Mucosa of stomach (tissue), 1 donor: Measurements from ENCODE around the gene KLHL6.
"Not testable (repeated sequence)": the region's sequence is repeated elsewhere in the genome, so short reads cannot be mapped to it uniquely, and the experiment has no call there.

Experiments used
- H3K27me3 ChIP-seq: one replicate; pipeline ENCODE4 v1.7.0; 2013; ENCODE audit warnings: mild to moderate bottlenecking, low read length; ENCODE audit not compliant: control insufficient read depth, insufficient read depth
- H3K36me3 ChIP-seq: one replicate; pipeline ENCODE4 v1.7.0; 2013; ENCODE audit warnings: low read length; ENCODE audit not compliant: control insufficient read depth, insufficient read depth
- H3K4me1 ChIP-seq: one replicate; pipeline ENCODE4 v1.7.0; 2013; ENCODE audit warnings: mild to moderate bottlenecking, low read length; ENCODE audit not compliant: control insufficient read depth, insufficient read depth
- H3K4me3 ChIP-seq: one replicate; pipeline ENCODE4 v1.7.0; 2013; ENCODE audit warnings: low read length
- H3K9ac ChIP-seq: one replicate; pipeline ENCODE4 v1.7.0; 2013; ENCODE audit warnings: mild to moderate bottlenecking, low read length, moderate library complexity
- H3K9me3 ChIP-seq: one replicate; pipeline ENCODE4 v1.7.0; 2013; ENCODE audit warnings: mild to moderate bottlenecking, low read length, moderate library complexity; ENCODE audit not compliant: control insufficient read depth
- donor health status: Pancreatic carcinoma.

Gene KLHL6

GRCh38 chr3:183526838-183527427, 28.6 kb downstream of the KLHL6 start:
- Histone ChIP-seq H3K27me3 (no peaks in the 10 kb centered on the region), H3K36me3 (no peaks in the 10 kb centered on the region), H3K4me3 (no peak overlapping the region), H3K4me1 (no peaks in the 10 kb centered on the region), H3K9me3 (no peaks in the 10 kb centered on the region), H3K9ac (no peak overlapping the region)

- no peak overlapping the region for H3K9ac ChIP-seq
- no peak overlapping the region for H3K4me3 ChIP-seq
- no peaks in the 10 kb centered on the region for H3K27me3 ChIP-seq
- no peaks in the 10 kb centered on the region for H3K4me1 ChIP-seq
- H3K9me3 ChIP-seq, result no peaks in the 10 kb centered on the region
- no peaks in the 10 kb centered on the region for H3K36me3 ChIP-seq
Observed at GRCh38 chr3:183524476-183524875, 31.0 kb downstream of the KLHL6 start.

GRCh38 chr3:183520741-183521556, 34.6 kb downstream of the KLHL6 start:
- H3K27me3 ChIP-seq, H3K4me1 ChIP-seq, H3K4me3 ChIP-seq, H3K9me3 ChIP-seq, H3K9ac ChIP-seq, H3K36me3 ChIP-seq: not testable (repeated sequence)

- not testable (repeated sequence) for H3K9ac ChIP-seq, H3K36me3 ChIP-seq, H3K4me3 ChIP-seq, H3K4me1 ChIP-seq, H3K9me3 ChIP-seq, H3K27me3 ChIP-seq
Observed at GRCh38 chr3:183520295-183520694, 35.2 kb downstream of the KLHL6 start.

GRCh38 chr3:183519891-183520290, 35.6 kb downstream of the KLHL6 start:
- H3K9ac ChIP-seq, result no peak overlapping the region
- H3K27me3 ChIP-seq, result no peaks in the 10 kb centered on the region
- H3K4me1 ChIP-seq, result no peaks in the 10 kb centered on the region
- H3K4me3 ChIP-seq, result no peak overlapping the region
- H3K9me3 ChIP-seq, result no peaks in the 10 kb centered on the region
- H3K36me3 ChIP-seq, result no peaks in the 10 kb centered on the region

- Histone ChIP-seq H3K9ac (no peak overlapping the region), H3K4me1 (no peaks in the 10 kb centered on the region), H3K27me3 (no peaks in the 10 kb centered on the region), H3K36me3 (no peaks in the 10 kb centered on the region), H3K4me3 (no peak overlapping the region), H3K9me3 (no peaks in the 10 kb centered on the region)
Observed at GRCh38 chr3:183518491-183519251, 36.8 kb downstream of the KLHL6 start.

GRCh38 chr3:183517607-183518006, 37.9 kb downstream of the KLHL6 start:
- H3K27me3 ChIP-seq, result no peaks in the 10 kb centered on the region
- H3K36me3 ChIP-seq, result no peaks in the 10 kb centered on the region
- H3K4me3 ChIP-seq, result no peak overlapping the region
- no peak overlapping the region for H3K9ac ChIP-seq
- no peaks in the 10 kb centered on the region for H3K4me1 ChIP-seq
- H3K9me3 ChIP-seq, result no peaks in the 10 kb centered on the region

- Histone ChIP-seq H3K4me1 (no peaks in the 10 kb centered on the region), H3K4me3 (no peak overlapping the region), H3K27me3 (no peaks in the 10 kb centered on the region), H3K9ac (no peak overlapping the region), H3K36me3 (no peaks in the 10 kb centered on the region), H3K9me3 (no peaks in the 10 kb centered on the region)
Observed at GRCh38 chr3:183515968-183516851, 39.3 kb downstream of the KLHL6 start.

- Histone ChIP-seq H3K36me3 (no peaks in the 10 kb centered on the region), H3K27me3 (no peaks in the 10 kb centered on the region), H3K9ac (no peak overlapping the region), H3K9me3 (no peaks in the 10 kb centered on the region), H3K4me1 (no peaks in the 10 kb centered on the region), H3K4me3 (no peak overlapping the region)
Observed at GRCh38 chr3:183514021-183514420, 41.5 kb downstream of the KLHL6 start.

GRCh38 chr3:183513046-183513706, 42.3 kb downstream of the KLHL6 start:
- no peaks in the 10 kb centered on the region for H3K9me3 ChIP-seq

GRCh38 chr3:183511286-183512131, 44.0 kb downstream of the KLHL6 start:
- H3K4me3 ChIP-seq, H3K36me3 ChIP-seq, H3K9ac ChIP-seq: not testable (repeated sequence)

More at GRCh38 chr3:183513046-183513706, 42.3 kb downstream of the KLHL6 start:
- Histone ChIP-seq H3K36me3 (no peaks in the 10 kb centered on the region), H3K4me3 (no peak overlapping the region), H3K4me1 (no peaks in the 10 kb centered on the region), H3K9ac (no peak overlapping the region), H3K27me3 (no peaks in the 10 kb centered on the region)

More at GRCh38 chr3:183511286-183512131, 44.0 kb downstream of the KLHL6 start:
- not testable (repeated sequence) for H3K27me3 ChIP-seq, H3K4me1 ChIP-seq, H3K9me3 ChIP-seq
